Inflammatory macrophage treated with lipopolysaccharide for 1 hour (primary cell): ENCODE measurements around the gene PIP5K1B.
A peak's percentile ranks its signal among the peaks of the same experiment; 100 is the strongest.

Experiments
- DNase-seq, 2 donors: peaks; one replicate each; pipeline ENCODE4 v3.0.0-alpha.2; 2020 to 2022

The PIP5K1B gene

GRCh38 chr9:68707801-68708488 is 2.9 kb downstream of the PIP5K1B start:
- DNase-seq: no peak

- DNase-seq: no peak
These were observed 3.5 kb downstream of the PIP5K1B start for GRCh38 chr9:68708513-68708912.

DNA sequence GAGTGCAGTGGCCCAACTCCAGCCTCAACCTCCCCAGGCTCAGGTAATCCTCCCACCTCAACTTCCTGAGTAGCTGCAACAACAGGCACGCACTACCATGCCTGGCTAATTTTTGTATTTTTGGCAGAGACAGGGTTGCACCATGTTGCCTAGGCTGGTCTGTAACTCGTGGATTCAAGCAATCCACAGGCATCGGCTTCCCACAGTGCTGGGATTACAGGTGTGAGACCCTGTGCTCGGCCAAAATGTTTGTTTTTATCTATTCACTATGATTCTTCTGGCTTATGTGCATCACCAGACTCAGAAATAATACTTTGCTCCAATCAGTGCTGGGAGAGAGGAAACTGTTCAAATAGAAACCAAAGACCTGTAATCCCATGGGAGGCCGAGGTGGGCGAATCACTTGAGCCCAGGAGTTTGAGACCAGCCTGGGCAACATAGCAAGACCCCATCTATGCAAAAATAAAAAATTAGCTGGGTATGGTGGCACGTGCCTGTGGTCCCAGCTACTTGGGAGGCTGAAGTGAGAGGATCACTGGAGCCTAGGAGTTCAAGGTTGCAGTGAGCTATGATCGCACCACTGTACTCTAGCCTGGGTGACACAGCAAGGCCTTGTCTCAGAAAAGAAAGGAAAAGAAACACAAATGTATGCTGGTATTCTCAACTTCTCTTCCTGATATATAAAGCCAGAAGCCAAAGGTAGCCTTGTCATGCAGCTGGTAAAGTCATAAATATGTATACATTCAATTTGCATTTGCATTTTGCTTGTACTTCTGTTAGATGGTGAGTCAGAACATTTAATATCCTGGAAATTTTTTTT is 4.5 kb downstream of the PIP5K1B start:
- DNase-seq: no peak

DNA sequence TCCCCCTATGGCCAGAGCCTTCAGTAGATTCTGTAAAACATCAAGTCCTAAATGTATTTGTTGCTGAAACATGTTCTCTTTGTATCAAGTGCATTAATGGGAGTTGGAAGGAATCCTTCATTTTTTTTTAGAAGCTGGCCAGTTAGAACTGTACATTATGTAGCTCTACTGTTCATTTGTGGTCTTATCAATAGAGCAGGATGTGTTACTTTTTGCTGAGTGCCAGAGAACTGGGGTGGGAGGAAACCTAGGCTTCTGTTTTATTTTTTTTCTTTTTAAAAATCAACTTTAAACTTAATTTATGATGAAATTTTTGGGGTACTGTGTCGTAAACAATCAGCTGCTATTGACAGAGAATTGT is 5.1 kb downstream of the PIP5K1B start:
- DNase-seq: no peak

DNA sequence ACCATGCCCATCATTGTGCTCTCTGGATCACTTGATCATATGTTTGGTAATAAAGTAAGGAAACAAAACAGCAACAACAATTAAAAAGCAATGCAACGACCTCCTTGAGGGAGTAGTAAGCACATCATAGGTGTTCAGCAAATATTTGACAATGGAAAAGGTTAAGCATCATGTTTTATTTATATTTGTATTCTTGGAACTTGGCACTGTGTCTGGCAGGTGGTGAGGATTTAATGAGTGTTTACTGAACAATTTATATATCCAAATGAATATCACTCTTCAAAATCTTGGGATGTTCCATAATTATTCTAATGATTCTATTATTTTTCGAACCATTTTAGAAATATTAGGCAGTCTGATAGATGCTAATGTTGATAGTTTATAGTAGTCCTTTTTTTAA is 6.2 kb downstream of the PIP5K1B start:
- no peak for DNase-seq

- no peak for DNase-seq
These were observed 6.9 kb downstream of the PIP5K1B start for GRCh38 chr9:68711932-68712331.

- DNase-seq: no peak
These were observed 9.6 kb downstream of the PIP5K1B start for GRCh38 chr9:68714416-68715180.

GRCh38 chr9:68715181-68715456 is 10.1 kb downstream of the PIP5K1B start:
- no peak for DNase-seq

- DNase-seq: no peak
These were observed 12.8 kb downstream of the PIP5K1B start for GRCh38 chr9:68717552-68718443.

- DNase-seq: no peak
These were observed 14.8 kb downstream of the PIP5K1B start for GRCh38 chr9:68719847-68720246.

DNA sequence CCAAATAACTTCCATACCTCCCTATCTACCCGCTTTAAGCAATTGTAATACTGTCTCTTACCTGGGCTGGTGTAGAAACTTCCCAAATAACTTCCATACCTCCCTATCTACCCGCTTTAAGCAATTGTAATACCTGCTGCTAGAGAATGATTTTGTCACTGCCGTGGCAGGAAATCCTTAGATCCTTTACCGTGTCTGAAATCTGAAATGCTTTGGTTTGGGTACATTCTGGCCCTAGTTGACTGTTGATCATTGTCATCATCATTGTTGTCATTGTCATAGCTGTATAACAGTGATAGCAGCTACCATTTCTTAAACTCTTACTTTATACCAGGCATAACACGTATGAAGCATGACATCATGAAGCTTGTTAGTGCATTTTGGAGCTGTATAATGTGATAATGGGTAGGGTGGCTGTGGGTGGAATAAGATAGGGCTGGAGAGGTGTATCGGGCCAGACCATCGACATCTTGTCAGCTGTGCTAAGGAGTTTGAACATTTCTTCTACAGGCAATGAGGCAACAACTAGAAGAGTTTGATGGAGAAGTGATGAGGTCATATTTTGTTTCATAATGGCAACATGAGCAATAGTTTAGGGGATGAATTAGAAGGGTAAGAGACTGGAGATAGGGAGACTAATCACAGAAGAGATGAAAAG is 15.7 kb downstream of the PIP5K1B start:
- DNase-seq: peak; percentile 50 to 64

DNA sequence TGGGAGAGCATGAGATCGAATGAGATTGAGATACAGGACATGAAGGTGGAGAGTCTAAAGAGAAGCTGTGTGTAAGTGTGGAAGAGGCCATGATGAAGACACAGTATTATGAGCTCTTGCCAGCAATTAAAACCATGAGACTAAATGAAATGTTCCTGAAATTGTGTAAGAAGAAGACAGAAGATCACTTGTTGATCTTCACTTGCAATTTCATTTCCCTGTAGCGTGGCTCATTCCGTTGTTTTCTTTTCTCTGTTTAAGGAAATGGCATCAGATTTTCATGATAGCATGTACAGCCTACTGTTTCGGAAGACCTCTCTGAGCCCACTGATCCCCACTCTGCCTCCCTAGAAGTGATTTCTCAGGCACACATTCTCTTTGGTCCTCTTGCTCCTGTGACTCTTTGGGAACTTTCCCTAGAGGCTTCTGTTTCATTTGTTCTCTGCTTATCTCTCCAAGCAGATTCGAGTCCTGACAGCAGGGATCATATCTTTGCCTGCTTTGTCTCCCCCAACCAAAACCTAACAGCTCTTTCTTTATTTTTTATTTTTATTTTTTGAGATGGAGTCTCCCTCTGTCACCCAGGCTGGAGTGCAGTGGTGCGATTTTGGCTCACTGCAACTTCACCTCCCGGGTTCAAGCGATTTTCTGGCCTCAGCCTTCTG is 16.8 kb downstream of the PIP5K1B start:
- no peak for DNase-seq

DNA sequence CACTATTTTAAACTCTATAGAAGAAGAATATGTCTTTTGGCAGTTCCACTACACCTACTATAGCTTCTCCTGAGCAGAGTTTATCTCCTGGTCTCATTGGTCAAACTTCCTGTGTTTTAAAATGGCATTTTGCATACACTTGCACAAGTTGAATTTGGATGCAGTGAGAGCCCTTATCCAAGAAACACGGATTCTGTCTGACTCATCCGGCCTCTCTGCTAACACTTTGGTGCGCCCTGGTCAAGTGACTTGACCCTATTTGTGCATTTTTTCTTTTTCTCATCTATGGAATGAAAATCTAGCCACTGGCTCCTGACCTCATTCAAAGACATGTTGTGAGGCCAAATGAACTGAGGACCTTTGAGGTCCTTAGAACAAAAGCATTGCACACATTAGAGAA is 20.0 kb downstream of the PIP5K1B start:
- no peak for DNase-seq

DNA sequence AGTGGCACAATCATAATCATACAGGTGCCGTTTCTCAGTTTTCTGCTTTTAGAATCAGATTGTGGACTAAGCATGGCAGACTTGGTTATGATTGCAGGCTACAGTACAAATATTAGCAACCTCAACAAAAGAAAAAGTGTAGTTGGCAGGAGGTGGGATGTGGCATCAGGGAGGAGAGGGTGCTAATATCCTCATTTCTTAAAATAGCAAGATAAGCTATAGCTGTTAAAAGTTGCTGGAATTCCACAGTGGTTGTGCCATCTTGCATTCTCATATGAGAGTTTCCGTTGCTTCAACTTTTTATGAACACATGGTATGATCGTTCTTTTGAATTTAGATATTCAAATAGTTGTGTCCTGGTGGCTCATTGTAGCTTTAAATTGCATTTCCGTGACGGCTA is 21.4 kb downstream of the PIP5K1B start:
- DNase-seq: no peak

GRCh38 chr9:68727636-68728035 is 22.6 kb downstream of the PIP5K1B start:
- DNase-seq: no peak

GRCh38 chr9:68728731-68729130 is 23.7 kb downstream of the PIP5K1B start:
- DNase-seq: no peak

DNA sequence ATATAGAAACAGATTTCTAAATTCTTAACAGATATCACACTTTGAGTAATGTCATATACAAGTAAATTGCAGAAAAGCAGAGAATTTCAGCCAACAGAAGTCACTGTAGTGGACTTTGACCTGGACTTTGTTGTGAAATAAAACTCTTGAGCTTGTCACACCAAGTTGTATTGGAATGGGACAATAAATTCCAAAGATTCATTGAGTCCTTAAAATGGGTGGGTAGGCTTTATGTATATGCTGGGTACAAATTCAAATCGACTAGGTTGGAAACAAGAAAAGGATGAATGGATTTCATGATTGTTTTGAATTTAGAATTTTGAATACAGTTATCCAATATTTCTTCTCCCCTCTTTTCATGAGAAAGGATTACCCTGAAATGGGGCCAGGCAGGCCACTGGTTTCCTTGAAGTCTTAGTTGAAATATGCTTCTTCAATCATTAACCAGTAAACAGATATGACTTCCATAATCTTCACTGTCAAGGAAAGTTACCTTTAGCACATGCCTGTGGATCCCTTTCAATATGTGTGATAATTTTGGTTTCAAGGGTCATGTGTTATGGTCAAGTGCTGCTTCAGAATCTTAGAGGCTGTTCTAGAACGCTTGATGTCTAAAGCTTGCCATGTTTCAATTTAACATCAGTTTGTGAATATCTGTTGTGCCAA is 25.7 kb downstream of the PIP5K1B start:
- DNase-seq: no peak

GRCh38 chr9:68731857-68732256 is 26.8 kb downstream of the PIP5K1B start:
- DNase-seq: no peak

GRCh38 chr9:68732405-68733020 is 27.5 kb downstream of the PIP5K1B start:
- DNase-seq: no peak

GRCh38 chr9:68733021-68733405 is 28.0 kb downstream of the PIP5K1B start:
- DNase-seq: no peak

- no peak for DNase-seq
These were observed 33.3 kb downstream of the PIP5K1B start for GRCh38 chr9:68738358-68738757.
